HEK293T (cell line): ENCODE measurements around the gene PRSS56.

ENCODE experiments used
- CTCF ChIA-PET: fragments of 350-600 bp; formaldehyde crosslinking; extraction: SDS; loops from one replicate; lab custom pipeline; 2021; ENCODE audit warnings: antibody characterized with exemption, inconsistent platforms; lab: Yijun Ruan, JAX
- POLR2A ChIA-PET: fragments of 350-600 bp; formaldehyde crosslinking; extraction: SDS; loops from one replicate; lab custom pipeline; 2020; ENCODE audit warnings: antibody characterized with exemption, inconsistent platforms; lab: Yijun Ruan, JAX
- DNase-seq: peaks from one replicate; pipeline ENCODE4 v3.0.0; 2012; ENCODE audit warnings: mixed read lengths; ENCODE audit errors: extremely low spot score
- ARNT ChIP-seq: fragments of 450-650 bp; IDR thresholded peaks from 2 replicates; pipeline ENCODE4 v1.6.1; 2017; ENCODE audit warnings: mild to moderate bottlenecking
- BHLHE40 ChIP-seq: fragments of 450-650 bp; IDR thresholded peaks from 2 replicates; pipeline ENCODE4 v1.6.1; 2016; ENCODE audit warnings: mild to moderate bottlenecking, moderate library complexity, borderline replicate concordance
- CTBP1 ChIP-seq: fragments of 450-650 bp; IDR thresholded peaks from 2 replicates; pipeline ENCODE4 v1.6.1; 2016; ENCODE audit warnings: borderline replicate concordance
- ELF4 ChIP-seq: fragments of 450-650 bp; IDR thresholded peaks from 2 replicates; pipeline ENCODE4 v1.6.1; 2017; ENCODE audit warnings: antibody characterized with exemption
- FOXA1 ChIP-seq: fragments of 450-650 bp; IDR thresholded peaks from 2 replicates; pipeline ENCODE4 v1.6.1; 2016; ENCODE audit warnings: mild to moderate bottlenecking
- FOXK2 ChIP-seq: fragments of 450-650 bp; IDR thresholded peaks from 2 replicates; pipeline ENCODE4 v1.6.1; 2016; ENCODE audit warnings: mild to moderate bottlenecking
- FOXM1 ChIP-seq: fragments of 450-650 bp; IDR thresholded peaks from 2 replicates; pipeline ENCODE4 v1.6.1; 2017; ENCODE audit warnings: mild to moderate bottlenecking, borderline replicate concordance
- HDGF ChIP-seq: fragments of 450-650 bp; IDR thresholded peaks from 2 replicates; pipeline ENCODE4 v1.6.1; 2017; ENCODE audit warnings: antibody characterized with exemption, borderline replicate concordance
- L3MBTL2 ChIP-seq: fragments of 450-650 bp; conservative IDR thresholded peaks from 2 replicates; pipeline ENCODE4 v1.6.1; 2016; ENCODE audit warnings: mild to moderate bottlenecking
- LEF1 ChIP-seq: fragments of 450-650 bp; IDR thresholded peaks from 2 replicates; pipeline ENCODE4 v1.6.1; 2017; ENCODE audit warnings: mild to moderate bottlenecking, borderline replicate concordance
- NFRKB ChIP-seq: fragments of 450-650 bp; IDR thresholded peaks from 2 replicates; pipeline ENCODE4 v1.6.1; 2016; ENCODE audit warnings: mild to moderate bottlenecking, moderate library complexity
- SP1 ChIP-seq: fragments of 450-650 bp; IDR thresholded peaks from 2 replicates; pipeline ENCODE4 v1.6.1; 2017
- SUZ12 ChIP-seq: fragments of 450-650 bp; IDR thresholded peaks from 2 replicates; pipeline ENCODE4 v1.6.1; 2016; ENCODE audit warnings: mild to moderate bottlenecking
- TARDBP ChIP-seq: fragments of 450-650 bp; IDR thresholded peaks from 2 replicates; pipeline ENCODE4 v1.6.1; 2016
- ZNF384 ChIP-seq: fragments of 450-650 bp; IDR thresholded peaks from 2 replicates; pipeline ENCODE4 v1.6.1; 2016
- TF ChIP-seq, protein P1 (sequence below): fragments of 450-650 bp; IDR thresholded peaks from 2 replicates; pipeline ENCODE4 v1.6.1; 2016

PRSS56 gene

DNA sequence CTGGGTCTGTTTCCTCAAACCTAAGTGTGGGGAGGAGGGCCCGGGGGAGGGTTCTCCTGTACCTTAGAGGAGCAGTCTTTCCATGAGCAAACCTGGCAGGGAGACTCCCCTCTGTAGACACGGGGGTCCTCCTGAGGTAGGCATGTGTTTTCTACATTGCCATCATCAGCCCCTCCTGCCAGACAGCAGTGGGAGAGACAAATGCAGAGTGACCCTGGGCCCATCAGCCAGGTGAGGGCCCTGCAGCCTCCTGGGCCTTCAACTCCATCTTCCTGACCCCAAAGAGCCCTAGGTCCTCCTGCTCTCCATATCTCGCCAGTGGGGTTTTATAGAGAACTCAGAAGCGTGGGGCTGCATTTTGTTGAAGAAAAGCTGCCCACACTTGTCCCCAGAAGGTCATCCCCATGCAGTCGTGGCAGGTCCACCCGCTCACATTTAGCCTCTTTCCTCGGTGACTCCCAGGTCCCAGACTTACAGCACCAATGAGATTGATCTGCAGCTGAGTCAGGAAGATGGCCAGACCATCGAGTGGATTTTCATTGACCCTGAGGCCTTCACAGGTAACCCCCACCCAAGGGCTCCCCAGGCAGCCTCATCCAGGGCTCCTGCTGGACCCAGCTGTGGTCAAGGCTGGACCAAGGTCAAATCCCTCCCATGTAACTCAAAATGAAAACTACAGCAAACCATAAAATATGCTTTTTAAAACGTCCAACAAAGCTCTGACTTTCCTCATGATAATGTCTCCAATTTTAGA, 21.9 kb downstream of the PRSS56 start:
- ChIA-PET CTCF (no interaction called here), POLR2A (interaction anchor here (0.9 kb wide), 1 partner anchor 8 kb away, joined by 4 read pairs; the partner anchor contains the start of genes EIF4E2 and TIGD1)
- no peak for DNase-seq
- no peak for TF ChIP-seq CTBP1

DNA sequence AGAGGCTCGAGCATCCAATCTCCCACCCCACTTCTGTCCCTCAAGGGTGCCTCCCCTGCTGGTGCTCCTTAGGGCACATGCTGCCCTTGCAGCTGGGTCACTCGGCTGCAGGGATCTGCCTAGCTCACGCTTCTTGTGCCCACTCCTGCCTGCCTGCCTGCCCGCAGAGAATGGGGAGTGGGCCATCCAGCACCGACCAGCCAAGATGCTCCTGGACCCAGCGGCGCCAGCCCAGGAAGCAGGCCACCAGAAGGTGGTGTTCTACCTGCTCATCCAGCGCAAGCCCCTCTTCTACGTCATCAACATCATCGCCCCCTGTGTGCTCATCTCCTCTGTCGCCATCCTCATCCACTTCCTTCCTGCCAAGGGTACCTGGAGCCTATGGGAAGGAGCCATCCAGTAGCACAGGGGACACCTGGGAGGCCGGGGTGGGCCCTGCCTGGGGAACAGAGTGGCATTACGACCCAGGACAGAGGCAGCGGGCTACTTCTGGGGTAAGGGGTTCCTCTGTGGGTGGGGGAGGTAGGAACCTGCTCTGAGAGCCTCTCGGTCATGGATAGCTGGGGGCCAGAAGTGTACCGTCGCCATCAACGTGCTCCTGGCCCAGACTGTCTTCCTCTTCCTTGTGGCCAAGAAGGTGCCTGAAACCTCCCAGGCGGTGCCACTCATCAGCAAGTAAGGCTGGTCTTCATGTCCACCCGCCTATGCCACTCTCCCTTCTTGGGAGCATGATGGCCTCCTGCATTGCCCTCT, 22.7 kb downstream of the PRSS56 start:
- POLR2A ChIA-PET = interaction anchor here (0.9 kb wide), 1 partner anchor 8 kb away, joined by 4 read pairs; the partner anchor contains the start of genes EIF4E2 and TIGD1
- TF ChIP-seq SP1 (no peak), ELF4 (no peak), L3MBTL2 (no peak), SUZ12 (no peak), LEF1 (no peak), NFRKB (no peak), FOXK2 (no peak), TARDBP (no peak), BHLHE40 (no peak), CTBP1 (no peak), FOXM1 (no peak), ZNF384 (no peak), HDGF (no peak)
- TF ChIP-seq, protein P1, sequence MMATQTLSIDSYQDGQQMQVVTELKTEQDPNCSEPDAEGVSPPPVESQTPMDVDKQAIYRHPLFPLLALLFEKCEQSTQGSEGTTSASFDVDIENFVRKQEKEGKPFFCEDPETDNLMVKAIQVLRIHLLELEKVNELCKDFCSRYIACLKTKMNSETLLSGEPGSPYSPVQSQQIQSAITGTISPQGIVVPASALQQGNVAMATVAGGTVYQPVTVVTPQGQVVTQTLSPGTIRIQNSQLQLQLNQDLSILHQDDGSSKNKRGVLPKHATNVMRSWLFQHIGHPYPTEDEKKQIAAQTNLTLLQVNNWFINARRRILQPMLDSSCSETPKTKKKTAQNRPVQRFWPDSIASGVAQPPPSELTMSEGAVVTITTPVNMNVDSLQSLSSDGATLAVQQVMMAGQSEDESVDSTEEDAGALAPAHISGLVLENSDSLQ = no peak
- DNase-seq = peak; percentile 3

DNA sequence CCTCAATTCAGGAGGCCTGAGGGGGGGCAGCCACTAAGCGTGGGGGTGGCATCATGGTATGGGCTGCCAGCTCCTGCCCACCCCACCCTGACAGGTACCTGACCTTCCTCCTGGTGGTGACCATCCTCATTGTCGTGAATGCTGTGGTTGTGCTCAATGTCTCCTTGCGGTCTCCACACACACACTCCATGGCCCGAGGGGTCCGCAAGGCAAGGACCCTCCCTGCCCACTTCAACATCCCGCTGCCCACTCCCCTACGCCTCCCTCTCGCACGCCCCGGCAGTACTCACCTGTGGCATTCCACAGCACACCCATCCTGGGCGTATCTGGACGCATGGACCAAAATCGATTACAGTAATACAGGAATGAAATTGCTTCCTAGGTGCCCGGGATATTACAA, 23.3 kb downstream of the PRSS56 start:
- TF ChIP-seq ZNF384 (no peak), TARDBP (no peak), NFRKB (no peak), FOXA1 (no peak), SUZ12 (no peak), ARNT (no peak), FOXK2 (no peak), L3MBTL2 (no peak), LEF1 (no peak), HDGF (no peak), CTBP1 (no peak), FOXM1 (no peak), SP1 (no peak), ELF4 (no peak), BHLHE40 (no peak)
- TF ChIP-seq, protein P1 = no peak
- POLR2A ChIA-PET = no interaction called here
- no peak for DNase-seq
- CTCF ChIA-PET = no interaction called here

More for the DNA sequence above, 22.7 kb downstream of the PRSS56 start:
- CTCF ChIA-PET = no interaction called here

DNA sequence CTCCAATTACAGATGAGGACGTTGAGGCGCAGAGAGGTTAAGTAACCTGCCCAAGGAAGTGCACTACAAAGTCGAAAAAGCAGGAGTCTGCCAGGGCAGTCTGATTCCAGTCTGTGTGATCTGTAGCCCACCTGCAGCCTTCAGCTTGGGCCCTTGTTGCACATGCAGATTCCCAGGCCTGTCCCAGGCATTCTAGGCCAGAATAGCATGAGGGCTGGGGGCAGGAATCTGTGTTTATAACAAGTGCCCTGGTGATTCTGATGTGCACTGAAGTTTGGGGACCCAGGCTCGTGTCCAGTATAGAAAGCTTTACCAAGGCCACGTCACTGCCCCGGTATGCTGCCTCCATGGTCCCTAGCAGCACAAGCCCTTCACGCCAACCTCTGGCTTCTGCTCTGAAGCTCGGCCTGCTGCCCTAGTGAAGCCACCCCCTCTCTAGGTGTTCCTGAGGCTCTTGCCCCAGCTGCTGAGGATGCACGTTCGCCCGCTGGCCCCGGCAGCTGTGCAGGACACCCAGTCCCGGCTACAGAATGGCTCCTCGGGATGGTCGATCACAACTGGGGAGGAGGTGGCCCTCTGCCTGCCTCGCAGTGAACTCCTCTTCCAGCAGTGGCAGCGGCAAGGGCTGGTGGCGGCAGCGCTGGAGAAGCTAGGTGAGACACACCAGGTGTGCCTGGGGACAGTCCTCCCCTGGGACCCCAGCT, 23.9 kb downstream of the PRSS56 start:
- POLR2A ChIA-PET = no interaction called here

DNA sequence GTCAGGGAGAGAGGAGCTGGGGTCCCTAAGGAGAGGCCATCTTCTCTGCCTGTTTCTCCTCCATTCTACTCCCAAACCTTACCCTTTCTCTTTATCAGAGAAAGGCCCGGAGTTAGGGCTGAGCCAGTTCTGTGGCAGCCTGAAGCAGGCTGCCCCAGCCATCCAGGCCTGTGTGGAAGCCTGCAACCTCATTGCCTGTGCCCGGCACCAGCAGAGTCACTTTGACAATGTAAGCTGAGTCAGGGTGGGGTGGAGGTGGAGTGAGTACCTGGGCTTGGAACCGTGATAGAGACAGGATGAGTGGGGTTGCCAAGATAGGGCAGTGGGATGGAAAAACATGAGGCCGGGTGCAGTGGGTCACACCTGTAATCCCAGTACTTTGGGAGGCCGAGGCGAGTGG, 24.5 kb downstream of the PRSS56 start:
- POLR2A ChIA-PET = no interaction called here
- DNase-seq = no peak
- CTCF ChIA-PET = no interaction called here
- no peak for TF ChIP-seq CTBP1

More for the DNA sequence above, 23.9 kb downstream of the PRSS56 start:
- CTCF ChIA-PET = no interaction called here
- TF ChIP-seq HDGF (no peak), TARDBP (no peak), FOXA1 (no peak), ZNF384 (no peak), FOXM1 (no peak), ARNT (no peak), NFRKB (no peak), ELF4 (no peak), CTBP1 (no peak), SP1 (no peak), FOXK2 (no peak), L3MBTL2 (no peak), BHLHE40 (no peak), LEF1 (no peak)
- TF ChIP-seq, protein P1 = no peak
- DNase-seq = peak; percentile 3
